ENCODE measurements around the gene FANCC.

DNA sequence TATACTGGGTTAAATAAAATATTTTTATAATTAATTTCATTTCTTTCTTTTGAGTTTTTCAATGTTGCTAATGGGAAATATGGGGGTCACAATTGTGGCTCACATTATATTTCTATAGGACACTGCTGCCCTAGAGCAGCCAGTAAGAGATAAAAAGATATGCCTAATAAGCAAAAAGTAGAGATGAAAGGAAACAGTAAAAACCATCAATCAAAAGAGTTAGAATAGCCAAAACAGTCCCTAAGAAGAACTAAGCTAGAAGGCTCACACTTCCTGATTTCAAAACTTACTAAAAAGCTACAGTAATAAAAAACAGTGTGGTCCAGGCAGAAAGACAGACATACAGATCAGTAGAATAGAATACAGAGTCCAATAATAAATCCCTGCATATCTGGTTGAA is 104.4 kb downstream of the FANCC start:
- TF ChIP-seq, protein P1, sequence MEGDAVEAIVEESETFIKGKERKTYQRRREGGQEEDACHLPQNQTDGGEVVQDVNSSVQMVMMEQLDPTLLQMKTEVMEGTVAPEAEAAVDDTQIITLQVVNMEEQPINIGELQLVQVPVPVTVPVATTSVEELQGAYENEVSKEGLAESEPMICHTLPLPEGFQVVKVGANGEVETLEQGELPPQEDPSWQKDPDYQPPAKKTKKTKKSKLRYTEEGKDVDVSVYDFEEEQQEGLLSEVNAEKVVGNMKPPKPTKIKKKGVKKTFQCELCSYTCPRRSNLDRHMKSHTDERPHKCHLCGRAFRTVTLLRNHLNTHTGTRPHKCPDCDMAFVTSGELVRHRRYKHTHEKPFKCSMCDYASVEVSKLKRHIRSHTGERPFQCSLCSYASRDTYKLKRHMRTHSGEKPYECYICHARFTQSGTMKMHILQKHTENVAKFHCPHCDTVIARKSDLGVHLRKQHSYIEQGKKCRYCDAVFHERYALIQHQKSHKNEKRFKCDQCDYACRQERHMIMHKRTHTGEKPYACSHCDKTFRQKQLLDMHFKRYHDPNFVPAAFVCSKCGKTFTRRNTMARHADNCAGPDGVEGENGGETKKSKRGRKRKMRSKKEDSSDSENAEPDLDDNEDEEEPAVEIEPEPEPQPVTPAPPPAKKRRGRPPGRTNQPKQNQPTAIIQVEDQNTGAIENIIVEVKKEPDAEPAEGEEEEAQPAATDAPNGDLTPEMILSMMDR (IDR thresholded peaks at IDR 0.05), result no peak
- TF ChIP-seq POLR2A (IDR thresholded peaks at IDR 0.05), result no peak
